KOPT-K1 (cell line): Measurements from ENCODE around the gene SMIM36.
"Not testable (repeated sequence)": the region's sequence is repeated elsewhere in the genome, so short reads cannot be mapped to it uniquely, and the experiment has no call there.

Experiments used
- H3K27ac ChIP-seq: fragments of 200-600 bp; sonication (generic); 2 replicates; pipeline ENCODE4 v1.5.1; 2016; ENCODE audit warnings: antibody characterized with exemption, mild to moderate bottlenecking, low read depth, low read length; ENCODE audit not compliant: poor library complexity, severe bottlenecking
- H3K36me3 ChIP-seq: fragments of 200-600 bp; sonication (generic); 2 replicates; pipeline ENCODE4 v1.5.1; 2017; ENCODE audit warnings: antibody characterized with exemption, mild to moderate bottlenecking, low read length, moderate library complexity; ENCODE audit not compliant: insufficient read depth
- H3K9me3 ChIP-seq: fragments of 200-600 bp; sonication (generic); 2 replicates; pipeline ENCODE4 v1.5.1; 2017; ENCODE audit warnings: antibody characterized with exemption, low read length, mild to moderate bottlenecking; ENCODE audit not compliant: insufficient read depth, poor library complexity, severe bottlenecking

SMIM36 gene

GRCh38 chr17:55484575-55484974 lies 26.7 kb downstream of the SMIM36 start:
- Histone ChIP-seq H3K9me3 (no peaks in the 10 kb centered on the region), H3K27ac (no peak overlapping the region), H3K36me3 (no peaks in the 10 kb centered on the region)

GRCh38 chr17:55482591-55483389 lies 28.5 kb downstream of the SMIM36 start:
- no peak overlapping the region for H3K27ac ChIP-seq
- no peaks in the 10 kb centered on the region for H3K36me3 ChIP-seq
- H3K9me3 ChIP-seq = no peaks in the 10 kb centered on the region

GRCh38 chr17:55480631-55481315 lies 30.5 kb downstream of the SMIM36 start:
- H3K27ac ChIP-seq = no peak overlapping the region
- H3K36me3 ChIP-seq = no peaks in the 10 kb centered on the region
- no peaks in the 10 kb centered on the region for H3K9me3 ChIP-seq

- H3K36me3 ChIP-seq = no peaks in the 10 kb centered on the region
- H3K27ac ChIP-seq = no peak overlapping the region
- H3K9me3 ChIP-seq = no peaks in the 10 kb centered on the region
Observed at GRCh38 chr17:55479903-55480302, 31.3 kb downstream of the SMIM36 start.

GRCh38 chr17:55478971-55479370 lies 32.3 kb downstream of the SMIM36 start:
- no peaks in the 10 kb centered on the region for H3K36me3 ChIP-seq
- H3K27ac ChIP-seq = no peak overlapping the region
- no peaks in the 10 kb centered on the region for H3K9me3 ChIP-seq

- H3K27ac ChIP-seq = no peak overlapping the region
- no peaks in the 10 kb centered on the region for H3K9me3 ChIP-seq
- no peaks in the 10 kb centered on the region for H3K36me3 ChIP-seq
Observed at GRCh38 chr17:55466671-55467070, 44.6 kb downstream of the SMIM36 start.

GRCh38 chr17:55465771-55466170 lies 45.5 kb downstream of the SMIM36 start:
- H3K36me3 ChIP-seq, H3K27ac ChIP-seq, H3K9me3 ChIP-seq: not testable (repeated sequence)

GRCh38 chr17:55463600-55463999 lies 47.7 kb downstream of the SMIM36 start:
- no peaks in the 10 kb centered on the region for H3K9me3 ChIP-seq

GRCh38 chr17:55462711-55463110 lies 48.5 kb downstream of the SMIM36 start:
- Histone ChIP-seq H3K27ac (no peak overlapping the region), H3K36me3 (no peaks in the 10 kb centered on the region), H3K9me3 (no peaks in the 10 kb centered on the region)

More at GRCh38 chr17:55463600-55463999, 47.7 kb downstream of the SMIM36 start:
- Histone ChIP-seq H3K27ac (no peak overlapping the region), H3K36me3 (no peaks in the 10 kb centered on the region)

- Histone ChIP-seq H3K9me3 (no peaks in the 10 kb centered on the region), H3K27ac (no peak overlapping the region), H3K36me3 (no peaks in the 10 kb centered on the region)
Observed at GRCh38 chr17:55462234-55462633, 49.0 kb downstream of the SMIM36 start.

- no peak overlapping the region for H3K27ac ChIP-seq
- H3K9me3 ChIP-seq = no peaks in the 10 kb centered on the region
- H3K36me3 ChIP-seq = no peaks in the 10 kb centered on the region
Observed at GRCh38 chr17:55458978-55459377, 52.3 kb downstream of the SMIM36 start.

GRCh38 chr17:55458287-55458900 lies 52.9 kb downstream of the SMIM36 start:
- H3K9me3 ChIP-seq = no peaks in the 10 kb centered on the region
- H3K36me3 ChIP-seq = no peaks in the 10 kb centered on the region
- no peak overlapping the region for H3K27ac ChIP-seq

GRCh38 chr17:55456307-55457240 lies 54.7 kb downstream of the SMIM36 start:
- no peak overlapping the region for H3K27ac ChIP-seq
- H3K9me3 ChIP-seq = no peaks in the 10 kb centered on the region
- no peaks in the 10 kb centered on the region for H3K36me3 ChIP-seq

- no peaks in the 10 kb centered on the region for H3K36me3 ChIP-seq
- H3K9me3 ChIP-seq = no peaks in the 10 kb centered on the region
- H3K27ac ChIP-seq = no peak overlapping the region
Observed at GRCh38 chr17:55454906-55455474, 56.3 kb downstream of the SMIM36 start.
